GM18508 (cell line): ENCODE results near the gene CNTNAP1.
"Not testable (repeated sequence)": the region's sequence is repeated elsewhere in the genome, so short reads cannot be mapped to it uniquely, and the experiment has no call there.

Experiments used
- ATAC-seq: cut with Tn5 transposase; IDR thresholded peaks from one replicate; pipeline ENCODE4 v1.9.1; 2021; ENCODE audit warnings: moderate number of reproducible peaks; ENCODE audit not compliant: insufficient read depth, unreplicated experiment

The CNTNAP1 gene

GRCh38 chr17:42681976-42682721 lies at the start of gene CNTNAP1:
Gene CNTNAP1, plus strand, starts transcription at chr17:42682531. Its CDS starts 299 bp downstream, at chr17:42682830.
- ATAC-seq: no peak

DNA sequence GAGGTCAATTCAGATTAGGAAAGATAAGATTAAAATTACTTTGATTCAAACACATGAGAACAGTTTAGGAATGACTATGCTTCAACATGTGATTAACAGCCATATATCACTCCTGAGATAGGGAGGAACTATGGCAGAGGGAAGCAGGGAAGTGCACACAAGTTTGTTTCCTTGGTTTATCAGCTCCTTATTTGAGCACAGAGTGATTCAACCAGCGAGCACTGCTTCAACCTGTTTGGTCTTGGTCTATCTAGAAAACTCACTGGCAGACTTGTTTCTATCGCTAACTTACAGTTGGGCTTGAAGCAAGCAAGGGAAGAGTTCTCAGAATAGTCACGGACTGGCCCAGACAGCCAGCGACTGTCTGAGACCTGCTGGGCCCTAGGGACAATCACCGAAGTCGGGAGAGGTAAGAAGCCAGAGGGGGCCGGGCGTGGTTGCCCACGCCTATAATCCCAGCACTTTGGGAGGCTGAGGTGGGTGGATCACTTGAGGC lies 49.3 kb upstream of the CNTNAP1 start:
- no peak for ATAC-seq

DNA sequence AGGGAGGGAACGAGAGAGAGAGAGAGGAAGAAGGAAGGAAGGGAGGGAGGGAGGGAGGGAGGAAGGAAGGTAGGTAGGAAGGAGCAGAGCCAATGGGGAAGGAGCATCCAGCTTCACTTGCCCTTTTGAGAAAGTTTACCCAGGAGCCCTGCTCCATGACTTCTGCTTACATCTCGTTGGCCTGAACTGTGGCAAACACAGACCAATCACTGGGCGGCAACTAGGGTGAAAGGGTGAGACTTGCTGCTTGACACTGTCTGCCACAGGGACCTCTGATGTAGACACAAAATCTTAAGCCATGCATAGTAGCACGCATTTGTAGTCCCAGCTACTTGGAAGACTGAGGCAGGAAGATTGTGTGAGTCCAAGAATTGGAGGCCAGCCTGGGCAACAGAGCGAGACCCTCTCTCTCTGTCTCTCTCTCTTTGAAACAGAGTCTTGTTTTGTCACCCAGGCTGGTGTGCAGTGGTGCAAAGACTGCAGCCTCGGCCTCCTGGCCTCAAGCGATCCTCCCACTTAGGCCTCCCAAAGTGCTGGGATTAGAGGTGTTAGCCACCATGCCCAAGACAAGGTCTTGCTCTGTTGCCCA lies 42.7 kb upstream of the CNTNAP1 start:
- no peak for ATAC-seq

DNA sequence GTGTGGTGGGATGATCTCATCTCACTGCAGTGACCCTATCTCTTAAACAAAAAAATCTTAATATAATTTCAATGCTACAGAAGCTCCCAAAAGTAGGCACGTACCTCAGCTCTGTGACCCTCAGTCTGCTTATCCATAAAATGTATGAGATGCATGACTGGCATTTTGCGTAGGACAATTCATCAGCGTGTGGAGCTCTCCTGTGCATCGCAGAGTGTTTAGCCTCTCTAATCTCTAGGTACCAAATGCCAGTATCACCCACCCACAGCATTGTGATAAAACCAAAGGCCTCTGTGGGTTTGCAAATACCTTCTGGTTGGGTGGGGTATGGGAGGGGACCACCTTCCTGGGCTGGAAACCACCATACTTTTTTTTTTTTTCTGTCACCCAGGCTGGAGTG lies 42.2 kb upstream of the CNTNAP1 start:
- ATAC-seq: no peak

- no peak for ATAC-seq
Measured at GRCh38 chr17:42642336-42642735, 40.0 kb upstream of the CNTNAP1 start.

DNA sequence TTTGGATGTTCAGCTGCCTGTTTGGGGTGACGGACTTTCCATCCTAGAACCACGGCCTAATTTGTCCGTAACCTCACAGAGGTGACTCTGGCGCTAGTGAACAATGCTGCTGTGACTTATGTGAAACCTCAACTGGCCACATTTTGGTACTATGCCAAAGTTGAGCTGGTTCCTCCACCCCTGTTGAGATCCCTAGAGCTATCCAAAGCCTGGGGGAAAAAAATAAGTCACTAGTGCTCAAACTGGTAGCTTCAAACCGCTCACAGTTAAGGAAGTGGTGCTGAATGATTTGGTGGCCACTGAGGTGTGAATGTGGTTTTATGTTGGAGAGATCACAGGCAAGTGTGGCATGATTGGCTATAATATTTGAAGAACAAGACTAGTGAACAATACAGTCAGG lies 34.6 kb upstream of the CNTNAP1 start:
- no peak for ATAC-seq

DNA sequence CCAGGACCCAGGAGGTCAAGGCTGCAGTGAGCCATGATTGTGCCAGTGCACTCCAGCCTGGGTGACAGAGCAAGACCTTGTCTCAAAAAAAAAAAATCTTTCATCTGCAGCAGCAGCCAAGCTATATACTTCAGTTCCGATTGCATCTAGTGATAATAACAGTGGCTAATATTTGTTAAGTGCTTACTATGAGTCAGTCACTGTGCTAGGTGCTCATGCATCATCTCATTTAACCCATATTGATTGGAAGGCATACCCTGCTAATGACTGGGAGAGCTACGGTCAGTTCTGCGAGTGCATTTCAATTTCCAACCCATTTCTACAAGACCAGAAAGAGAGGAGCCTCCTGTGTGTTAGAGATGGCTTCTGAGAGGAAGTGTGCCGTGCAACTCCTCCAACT lies 30.9 kb upstream of the CNTNAP1 start:
- no peak for ATAC-seq

DNA sequence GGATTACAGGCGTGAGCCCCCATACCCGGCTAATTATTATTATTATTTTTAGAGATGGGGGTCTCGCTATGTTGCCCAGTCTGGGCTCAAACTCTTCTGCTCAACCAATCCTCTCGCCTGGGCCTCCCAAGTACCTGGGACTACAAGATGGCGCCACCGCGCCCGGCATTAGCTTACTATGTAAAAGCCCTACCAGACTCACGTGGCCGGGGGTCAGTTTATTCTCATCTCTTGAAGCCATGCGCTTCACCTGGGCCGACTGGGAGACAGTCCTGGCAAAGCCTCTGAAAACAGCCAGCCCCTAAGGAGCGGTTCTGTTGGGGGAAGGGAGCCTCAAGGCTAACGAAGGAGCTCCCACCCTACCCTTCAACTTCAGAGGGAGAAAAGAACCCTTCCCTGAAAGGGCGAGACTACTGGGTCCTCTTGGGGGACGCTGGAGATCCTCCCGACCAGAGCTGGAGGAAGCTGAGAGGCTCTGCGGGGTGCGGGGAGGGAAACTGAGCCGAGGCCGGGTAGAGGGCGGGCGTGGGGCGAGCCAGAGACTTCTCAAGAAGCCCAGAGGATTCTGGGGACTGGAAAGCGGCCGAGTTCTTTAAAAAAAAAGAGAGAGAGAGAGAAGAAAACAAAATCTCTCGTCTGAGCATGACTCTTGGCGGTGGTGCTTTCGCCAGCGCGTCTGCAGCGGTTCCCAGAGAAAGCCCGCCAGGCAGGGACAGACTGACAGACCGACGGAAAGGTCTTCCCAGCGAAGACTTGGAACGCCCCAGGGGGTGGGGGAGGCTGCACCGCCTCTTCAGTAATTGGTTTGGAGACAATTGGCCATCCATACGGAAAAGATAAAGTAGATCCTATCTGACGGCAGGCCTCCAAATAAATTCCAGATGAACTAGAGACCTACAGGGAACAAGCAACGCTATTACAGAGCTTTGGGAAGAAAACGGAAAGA lies 28.9 kb upstream of the CNTNAP1 start:
- ATAC-seq: no peak

- ATAC-seq: no peak
Measured at GRCh38 chr17:42655528-42655927, 26.8 kb upstream of the CNTNAP1 start.

DNA sequence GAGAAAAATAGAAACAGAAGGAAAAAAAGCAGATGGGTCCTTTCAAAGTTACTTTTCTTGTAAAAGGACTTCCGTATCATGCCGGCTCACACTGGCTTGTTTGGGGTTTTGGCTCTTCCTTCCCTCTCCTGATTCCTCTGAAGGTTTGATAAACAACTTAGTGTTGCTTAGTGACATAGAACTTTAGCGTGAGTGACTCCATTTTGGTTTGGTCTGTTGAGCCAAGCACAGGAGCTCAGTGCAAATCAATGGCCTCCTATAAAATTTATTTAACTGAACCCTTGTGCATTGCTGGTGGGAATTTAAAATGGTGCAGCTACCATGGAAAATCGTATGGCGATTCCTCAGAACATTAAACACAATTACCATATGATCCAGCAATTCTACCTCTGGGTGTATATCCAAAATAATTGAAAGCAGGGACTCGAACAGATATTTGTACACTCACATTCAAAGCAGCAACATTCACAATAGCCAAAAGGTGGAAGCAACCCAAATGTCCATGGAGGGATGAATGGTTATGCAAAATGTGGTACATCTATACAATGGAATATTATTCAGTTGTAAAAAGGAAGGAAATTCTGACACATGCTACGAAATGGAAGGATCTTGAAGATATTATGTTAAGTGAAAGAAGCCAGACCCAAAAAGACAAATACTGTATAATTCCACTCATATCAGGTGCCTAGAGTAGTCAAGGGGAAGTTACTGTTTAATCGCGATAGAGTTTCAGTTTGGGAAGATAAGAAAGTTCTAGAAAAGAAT lies 24.3 kb upstream of the CNTNAP1 start:
- ATAC-seq: no peak

DNA sequence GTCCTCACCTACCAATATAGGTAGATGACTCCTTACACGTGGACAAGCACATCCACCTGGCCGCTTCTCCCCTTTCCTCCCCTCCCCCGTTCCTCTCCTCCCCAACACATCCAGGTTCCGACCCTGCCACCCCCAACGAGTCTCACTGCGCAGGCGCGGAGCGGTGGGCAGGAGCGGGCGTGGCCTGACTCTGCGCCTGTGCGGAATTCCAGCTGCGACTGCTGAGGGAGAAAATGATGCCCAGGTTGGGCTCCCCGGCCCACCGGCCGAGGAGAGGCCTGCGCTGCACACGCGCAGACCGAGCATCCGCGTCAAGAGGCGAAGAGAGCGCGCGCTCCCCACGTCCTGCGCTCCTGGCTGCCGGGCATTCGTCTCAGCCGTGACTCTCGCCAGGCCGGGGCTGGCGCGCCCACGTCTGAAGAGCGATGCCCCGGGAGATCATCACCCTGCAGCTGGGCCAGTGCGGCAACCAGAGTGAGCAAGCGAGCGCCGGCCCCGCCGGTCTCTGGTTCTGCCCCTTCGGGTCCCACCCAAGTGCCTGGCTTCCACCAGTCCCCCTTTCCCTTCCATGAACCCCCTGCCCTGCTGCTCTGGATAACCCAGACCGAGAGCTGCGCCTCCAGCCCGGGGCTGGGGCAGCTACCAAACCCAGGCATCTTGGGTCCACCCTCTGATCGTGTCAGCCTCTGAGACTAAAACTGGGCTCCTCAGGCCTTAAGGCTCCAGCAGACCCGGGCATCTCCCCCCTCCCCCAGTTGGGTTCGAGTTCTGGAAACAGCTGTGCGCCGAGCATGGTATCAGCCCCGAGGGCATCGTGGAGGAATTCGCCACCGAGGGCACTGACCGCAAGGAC lies 23.0 kb upstream of the CNTNAP1 start, which contains the start of gene TUBG2:
TSS of gene TUBG2 (plus strand) at position 206 of the 853 bp plus-strand sequence. CDS start at position 426, 220 bp downstream.
- ATAC-seq: no peak

DNA sequence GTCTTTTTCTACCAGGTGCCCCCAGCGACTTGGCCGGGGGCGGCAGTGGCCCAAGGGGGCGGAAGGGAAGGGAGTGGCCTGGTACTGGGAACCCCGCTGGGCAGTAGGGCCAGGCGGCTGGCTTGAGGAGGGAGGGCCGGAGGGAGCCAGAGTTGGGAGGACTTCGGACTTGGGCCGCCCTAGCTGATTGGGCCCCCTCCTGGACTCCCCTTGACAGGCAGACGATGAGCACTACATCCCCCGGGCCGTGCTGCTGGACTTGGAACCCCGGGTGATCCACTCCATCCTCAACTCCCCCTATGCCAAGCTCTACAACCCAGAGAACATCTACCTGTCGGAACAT lies 22.4 kb upstream of the CNTNAP1 start:
- ATAC-seq: not testable (repeated sequence)

DNA sequence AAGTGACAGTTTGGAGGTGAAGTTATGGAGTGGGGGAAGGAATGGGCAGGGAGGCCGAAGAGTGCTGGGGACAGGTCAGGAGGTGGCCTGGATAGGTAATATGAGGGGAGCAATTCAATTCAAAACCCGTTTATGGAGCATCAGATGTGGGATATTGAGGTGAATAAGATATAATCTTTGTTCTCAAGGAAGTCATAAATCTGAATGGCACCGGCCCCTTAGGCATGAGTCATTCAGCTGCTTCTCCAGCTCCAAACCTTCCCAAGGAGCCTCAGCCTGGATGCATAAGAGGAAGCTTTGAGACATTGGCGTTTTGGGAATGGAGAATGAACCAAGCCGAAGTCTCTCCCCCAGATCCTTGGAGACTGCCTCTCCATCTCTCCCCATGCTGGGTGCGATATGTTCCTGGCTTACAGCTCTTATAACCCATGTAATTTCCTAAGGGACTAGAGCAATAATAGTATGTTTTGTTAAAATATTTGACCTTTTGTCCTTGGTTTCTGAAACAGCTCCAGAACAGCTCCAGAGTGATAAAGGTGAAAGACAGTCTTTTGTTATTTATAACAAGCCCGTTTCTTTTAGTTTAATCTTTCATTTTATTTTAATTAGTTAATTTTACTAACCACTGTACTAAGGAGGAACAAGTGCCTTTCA lies 21.5 kb upstream of the CNTNAP1 start:
- no peak for ATAC-seq

GRCh38 chr17:42665581-42666001 lies 16.7 kb upstream of the CNTNAP1 start:
- ATAC-seq: no peak

GRCh38 chr17:42666126-42666525 lies 16.2 kb upstream of the CNTNAP1 start:
- not testable (repeated sequence) for ATAC-seq

DNA sequence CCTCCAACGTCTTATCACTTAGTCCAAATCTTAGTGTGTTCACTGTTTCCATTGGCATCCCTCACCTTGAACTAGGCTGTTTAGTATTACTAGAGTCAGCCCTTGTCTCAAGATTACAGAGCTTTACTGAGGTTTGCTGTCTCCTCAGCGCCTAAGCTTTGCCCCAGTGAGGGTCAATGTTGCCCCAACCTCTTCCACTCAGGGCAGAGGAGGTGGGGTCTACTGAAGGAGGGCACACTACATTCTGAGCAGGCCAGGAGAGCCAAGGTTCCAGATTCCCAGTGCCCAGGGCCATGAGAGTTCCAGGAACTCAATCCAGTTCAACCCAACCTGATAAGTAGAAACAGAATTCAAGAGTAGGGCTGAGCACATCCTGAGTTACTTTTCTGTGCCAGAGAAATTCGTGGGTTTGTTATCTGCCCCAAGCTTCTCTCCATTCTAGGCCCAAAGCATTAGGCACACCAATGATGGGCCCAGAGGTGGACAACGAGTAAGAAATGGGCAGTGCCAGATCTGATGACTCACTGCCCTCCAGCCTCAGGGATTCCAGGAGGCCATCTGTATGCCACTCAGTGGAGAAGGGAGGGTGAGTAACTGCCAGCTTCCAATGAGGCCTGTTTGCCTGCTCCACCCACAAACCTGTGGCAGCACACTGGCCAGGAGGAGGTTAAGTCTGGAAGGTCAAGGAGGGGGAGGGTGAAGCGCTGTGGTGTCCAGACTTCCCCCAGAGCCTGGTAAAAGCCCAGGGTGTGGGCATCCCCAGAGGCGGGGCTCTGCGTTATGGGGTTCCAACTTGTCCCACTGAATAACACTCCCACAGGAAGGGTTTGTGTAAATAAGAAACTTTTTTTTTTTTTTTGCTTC lies 15.0 kb upstream of the CNTNAP1 start:
- no peak for ATAC-seq

DNA sequence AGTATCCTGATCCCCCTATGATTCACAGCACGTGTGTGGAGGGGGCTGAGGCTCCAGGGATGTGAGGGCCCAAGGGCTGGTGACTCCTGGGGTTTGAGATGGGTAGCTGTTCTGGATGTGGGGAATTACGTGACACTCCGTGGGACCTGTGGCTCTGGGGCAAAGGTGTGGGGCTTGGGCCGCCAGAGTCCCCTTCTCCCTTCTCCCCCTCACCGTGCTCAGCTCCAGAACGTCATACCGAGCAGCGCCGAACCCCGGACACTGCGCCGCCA lies 12.7 kb upstream of the CNTNAP1 start:
- no peak for ATAC-seq
